HG03175 (cell line): ENCODE measurements around the gene NOTCH3.

Experiments
- ATAC-seq: cut with Tn5 transposase; IDR thresholded peaks from one replicate; pipeline ENCODE4 v1.9.1; 2021; ENCODE audit warnings: mild to moderate bottlenecking, moderate library complexity; ENCODE audit not compliant: unreplicated experiment

NOTCH3 gene

DNA sequence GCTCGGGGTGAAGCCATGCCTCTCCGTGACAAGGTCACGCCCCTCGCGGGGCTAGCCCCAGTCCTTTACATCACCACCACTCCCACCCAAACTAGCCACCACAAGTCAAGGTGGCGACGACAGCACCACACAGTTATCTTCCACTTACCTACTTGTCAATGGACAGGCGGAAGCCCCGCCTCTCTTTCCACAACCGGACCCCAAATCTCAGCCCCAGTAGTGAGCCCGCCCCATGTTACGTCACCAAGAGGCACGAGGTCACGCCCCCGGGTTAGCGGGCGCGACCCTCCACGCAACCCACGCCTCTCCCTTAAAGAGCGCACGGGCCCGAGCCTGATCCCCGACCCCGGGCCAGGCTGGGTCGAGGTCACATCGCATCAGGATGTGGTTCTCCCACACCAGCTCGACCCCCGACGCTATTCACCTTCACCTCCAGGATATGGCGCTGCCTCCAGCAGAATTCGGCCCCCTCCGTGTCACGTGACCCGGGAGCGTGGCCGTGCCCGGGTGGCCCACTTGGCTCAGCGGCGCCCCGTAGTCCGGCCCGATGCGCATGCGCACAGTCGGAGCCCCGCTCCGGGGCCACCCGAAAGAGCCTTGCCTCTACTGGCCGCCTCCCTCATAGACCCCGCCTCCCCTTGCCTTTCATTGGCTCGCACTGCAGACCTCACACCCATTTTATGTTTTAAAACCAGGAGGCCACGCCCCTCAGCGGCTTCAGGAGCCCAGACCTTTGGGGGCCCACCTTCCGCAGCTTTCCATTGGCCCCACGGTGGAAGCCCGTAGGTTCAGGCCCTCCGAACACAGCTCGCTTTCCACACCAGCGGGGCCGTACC, 75.3 kb downstream of the NOTCH3 start:
- peak; percentile 88 for ATAC-seq

DNA sequence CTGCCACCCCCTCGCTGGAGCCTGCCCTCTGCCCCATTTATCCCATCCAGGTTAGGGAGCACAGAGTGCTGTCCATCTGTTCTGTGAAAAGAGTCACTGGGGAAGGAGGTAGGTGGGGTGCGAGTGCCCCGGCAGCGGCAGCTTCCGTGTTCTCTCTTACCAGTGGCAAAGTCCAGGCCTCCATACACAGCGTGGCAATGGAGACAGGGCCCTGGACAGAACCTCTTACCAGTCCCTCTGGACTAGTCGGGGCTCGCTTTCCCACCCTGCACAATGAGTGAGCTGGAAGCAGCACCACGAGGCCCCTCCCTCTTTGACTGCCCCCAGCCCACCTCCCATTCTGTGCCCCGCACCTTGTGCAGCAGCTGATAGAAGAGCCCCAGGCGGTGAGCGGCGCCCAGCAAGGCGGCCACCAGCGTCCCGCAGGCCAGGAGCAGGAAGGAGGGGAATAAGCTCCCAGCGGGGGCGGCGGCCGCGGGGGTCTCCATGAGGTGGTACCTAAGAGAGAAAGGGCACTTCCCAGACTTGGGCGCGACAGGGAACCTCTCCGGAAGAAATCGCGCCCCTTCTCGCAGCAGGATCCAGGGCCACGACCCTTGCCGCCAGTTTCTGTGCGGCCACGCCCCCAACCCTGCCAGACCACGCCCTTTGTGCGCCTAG, 76.1 kb downstream of the NOTCH3 start:
- ATAC-seq, result no peak

DNA sequence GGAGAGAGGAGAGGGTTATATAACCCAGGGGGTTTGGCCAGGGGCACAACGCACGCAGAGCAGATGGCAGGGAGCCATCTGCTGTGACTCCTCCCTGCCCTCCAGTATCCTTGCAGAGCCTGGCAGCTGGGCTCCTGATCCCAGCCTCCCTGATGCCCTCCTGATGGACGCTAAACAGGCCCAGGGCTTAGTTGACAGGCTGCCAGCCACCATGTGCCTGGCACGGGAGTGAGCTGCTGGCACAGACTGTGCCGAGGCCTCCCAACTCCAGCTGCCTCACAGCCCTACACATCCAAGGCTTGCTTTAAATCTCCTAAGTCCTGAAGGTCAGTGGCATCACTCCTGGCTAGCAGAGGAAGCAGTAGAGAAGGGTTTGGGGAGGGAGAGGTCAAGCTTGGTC, 76.9 kb downstream of the NOTCH3 start:
- no peak for ATAC-seq

DNA sequence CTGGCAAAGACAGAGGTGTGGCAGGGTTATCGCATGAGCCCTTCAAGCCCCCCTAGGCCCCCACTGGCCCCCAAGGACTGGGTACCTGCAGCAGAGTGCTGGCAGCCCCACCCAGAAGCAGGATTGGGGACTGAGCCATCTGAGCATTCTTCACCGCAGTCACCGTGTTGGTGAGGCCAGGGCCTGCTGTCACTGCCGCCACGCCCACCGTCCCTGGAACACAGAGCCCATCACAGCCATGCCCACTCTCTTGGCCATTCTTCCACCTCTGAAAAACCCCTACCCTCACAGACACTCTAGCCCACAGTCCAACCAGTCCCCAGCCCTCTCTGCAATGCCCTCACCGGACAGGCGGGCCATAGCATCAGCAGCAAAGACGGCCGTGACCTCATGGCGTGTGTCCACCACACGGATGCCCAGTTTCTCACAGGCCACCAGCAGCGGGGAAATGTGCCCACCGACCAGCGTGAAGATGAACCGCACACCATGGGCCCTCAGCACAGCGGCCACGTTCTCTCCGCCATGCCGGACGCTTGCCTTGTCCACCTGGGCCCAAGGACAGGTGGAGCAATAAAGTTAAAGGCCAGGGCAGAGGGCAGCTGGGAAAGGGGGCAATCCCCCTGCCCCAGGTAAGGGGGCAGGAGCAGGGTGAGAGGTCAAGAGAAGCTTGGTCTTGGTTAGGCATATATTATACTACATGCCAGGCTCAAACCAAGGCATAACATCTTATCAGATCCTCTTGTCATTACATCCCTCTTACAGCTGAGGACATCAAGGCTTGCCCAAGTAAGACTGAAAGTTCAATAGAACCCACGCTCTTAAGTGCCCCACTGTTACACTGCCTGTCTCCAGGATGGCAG, 77.5 kb downstream of the NOTCH3 start:
- no peak for ATAC-seq

DNA sequence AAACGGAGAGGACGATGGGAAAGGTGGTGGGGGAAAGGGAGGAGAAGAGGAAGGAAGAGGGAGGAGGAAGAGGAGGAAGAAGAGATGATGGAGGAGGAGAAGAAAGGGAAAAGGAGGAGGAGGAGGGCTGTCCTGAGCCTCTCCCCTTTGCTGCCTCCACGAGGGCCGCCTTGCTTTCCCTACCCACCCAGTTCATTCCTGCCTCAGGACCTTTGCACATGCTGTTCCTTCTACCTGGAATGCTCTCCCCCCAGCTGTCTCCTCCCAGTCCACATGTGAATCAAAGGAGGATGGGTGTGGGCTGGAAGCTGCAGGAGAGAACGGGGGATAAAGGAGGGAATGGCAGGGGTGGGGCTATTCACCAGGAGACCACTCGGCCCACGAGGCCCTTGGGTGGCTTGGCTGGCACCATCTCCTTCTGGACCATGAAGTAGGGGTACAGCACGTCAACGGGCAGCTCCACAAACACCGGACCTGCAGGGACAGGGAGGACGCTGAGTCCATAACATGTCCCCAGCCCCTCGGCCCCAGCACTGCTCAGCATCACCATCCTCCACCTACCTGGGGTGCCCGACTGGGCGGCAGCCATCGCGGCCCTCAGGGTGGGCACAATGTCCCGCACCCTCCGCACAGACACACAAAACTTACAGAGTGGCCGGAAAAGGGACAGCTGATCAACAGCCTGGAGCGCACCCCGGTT, 78.3 kb downstream of the NOTCH3 start:
- ATAC-seq, result no peak

DNA sequence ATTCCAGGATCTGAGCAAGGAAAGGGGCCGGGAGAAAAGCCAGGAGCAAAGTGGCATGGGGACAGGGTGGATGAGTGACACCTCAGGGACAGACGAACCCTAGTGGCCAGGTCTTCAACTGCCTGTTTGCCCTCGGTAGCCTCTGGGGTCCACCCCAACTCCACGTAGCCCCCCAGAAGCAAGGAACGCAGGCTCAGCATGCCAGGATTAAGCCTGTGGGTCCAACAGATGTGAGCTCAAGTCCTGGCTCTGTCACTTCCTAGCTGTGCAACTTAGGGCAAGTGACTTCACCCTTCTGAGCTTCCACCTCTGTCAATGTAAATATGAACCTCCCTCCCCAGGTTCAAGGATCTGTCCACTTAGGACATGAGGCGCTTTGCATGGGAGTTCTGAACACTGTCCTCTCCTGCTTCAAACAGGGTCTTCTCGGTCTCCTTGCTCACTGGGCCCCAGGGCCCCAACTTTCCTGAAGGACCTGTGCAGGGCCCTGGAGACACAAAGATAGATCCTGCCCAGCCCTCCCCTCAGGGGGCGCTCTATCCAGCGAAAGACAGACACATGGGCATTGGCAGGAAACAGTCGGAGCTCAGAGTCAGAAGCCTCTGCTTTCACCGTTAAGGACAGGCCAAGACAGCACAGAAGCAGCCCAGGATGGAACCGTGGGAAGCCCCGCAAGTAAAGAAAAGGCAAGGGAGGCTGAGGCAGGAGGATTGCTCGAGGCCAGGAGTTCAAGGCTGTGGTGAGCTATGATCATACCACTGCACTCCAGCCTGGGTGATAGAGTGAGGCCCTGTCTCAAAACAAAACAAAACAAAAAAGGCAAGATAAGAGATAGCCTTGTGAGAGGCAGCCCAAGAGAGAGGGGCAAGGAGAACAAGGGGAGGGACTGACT, 80.4 kb downstream of the NOTCH3 start:
- no peak for ATAC-seq

DNA sequence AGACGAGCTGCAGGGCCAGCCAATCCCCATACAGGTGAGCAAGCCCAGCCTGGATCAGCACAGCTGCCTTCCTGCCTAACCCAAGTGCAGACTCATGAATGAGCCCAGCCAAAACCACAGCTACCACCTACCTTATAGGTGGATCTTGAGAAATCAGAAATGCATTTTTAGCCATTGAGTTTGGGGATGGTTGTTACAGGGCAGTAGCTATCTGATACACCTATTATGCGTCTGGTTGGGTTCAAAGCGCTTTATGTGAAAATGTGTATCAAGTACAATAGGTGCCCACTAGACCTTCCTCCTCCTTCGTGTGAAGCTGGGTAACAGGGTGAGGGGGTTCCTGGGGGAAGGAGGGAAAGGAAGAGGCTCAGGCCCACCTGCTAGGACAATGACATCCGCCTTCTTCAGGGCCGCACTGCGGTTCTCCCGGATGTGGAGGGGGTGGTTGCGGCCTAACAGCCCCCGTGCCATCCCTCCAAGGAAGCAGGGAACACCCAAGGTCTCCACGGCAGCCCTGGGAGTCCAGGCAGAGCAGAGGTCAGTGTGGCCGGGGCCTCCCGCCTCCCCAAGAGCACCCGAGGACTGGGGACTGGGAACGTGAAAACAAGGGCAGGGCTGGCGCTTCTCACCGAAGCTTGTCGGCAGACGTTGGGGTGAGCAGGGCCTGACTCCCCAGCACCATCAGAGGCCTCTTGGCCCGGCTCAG, 81.9 kb downstream of the NOTCH3 start:
- ATAC-seq, result no peak

DNA sequence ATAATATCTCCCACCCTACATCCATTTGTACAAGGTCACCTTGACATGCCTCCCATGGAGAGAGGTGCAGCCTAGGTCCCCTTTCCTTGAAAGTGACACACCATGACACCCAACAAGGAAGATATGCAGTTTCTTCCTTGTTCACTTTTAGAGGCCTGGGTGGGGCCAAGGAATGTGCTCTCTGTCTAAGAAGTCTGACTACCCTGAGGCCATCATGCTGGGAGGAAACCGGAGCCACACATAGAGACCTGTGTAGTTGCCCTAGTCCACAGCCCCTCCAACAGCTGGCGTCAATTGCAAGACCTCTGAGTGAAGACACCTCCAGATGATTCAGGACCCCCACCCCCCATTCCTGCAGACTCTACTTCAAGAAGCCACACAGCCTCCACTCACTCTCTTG, 82.5 kb downstream of the NOTCH3 start:
- no peak for ATAC-seq

DNA sequence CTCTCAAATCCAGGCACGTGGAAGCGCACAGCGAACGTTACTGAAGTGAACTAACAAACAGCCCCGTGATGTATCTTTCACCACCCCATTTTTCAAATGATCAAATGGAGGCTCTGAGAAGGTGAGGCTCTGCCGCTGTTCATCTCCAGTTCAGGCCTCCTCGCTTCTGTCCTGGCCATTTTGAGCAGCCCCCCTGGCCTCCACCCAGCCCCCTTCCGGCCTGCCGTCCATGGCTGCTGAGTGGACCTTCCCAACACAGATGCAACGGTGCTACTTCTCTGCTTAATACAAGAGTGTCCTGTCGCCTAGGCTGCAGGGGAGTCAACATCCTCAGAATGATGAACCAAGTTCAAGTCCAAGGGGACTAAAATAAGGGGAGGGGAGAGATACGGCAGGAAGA, 83.9 kb downstream of the NOTCH3 start:
- ATAC-seq, result no peak

DNA sequence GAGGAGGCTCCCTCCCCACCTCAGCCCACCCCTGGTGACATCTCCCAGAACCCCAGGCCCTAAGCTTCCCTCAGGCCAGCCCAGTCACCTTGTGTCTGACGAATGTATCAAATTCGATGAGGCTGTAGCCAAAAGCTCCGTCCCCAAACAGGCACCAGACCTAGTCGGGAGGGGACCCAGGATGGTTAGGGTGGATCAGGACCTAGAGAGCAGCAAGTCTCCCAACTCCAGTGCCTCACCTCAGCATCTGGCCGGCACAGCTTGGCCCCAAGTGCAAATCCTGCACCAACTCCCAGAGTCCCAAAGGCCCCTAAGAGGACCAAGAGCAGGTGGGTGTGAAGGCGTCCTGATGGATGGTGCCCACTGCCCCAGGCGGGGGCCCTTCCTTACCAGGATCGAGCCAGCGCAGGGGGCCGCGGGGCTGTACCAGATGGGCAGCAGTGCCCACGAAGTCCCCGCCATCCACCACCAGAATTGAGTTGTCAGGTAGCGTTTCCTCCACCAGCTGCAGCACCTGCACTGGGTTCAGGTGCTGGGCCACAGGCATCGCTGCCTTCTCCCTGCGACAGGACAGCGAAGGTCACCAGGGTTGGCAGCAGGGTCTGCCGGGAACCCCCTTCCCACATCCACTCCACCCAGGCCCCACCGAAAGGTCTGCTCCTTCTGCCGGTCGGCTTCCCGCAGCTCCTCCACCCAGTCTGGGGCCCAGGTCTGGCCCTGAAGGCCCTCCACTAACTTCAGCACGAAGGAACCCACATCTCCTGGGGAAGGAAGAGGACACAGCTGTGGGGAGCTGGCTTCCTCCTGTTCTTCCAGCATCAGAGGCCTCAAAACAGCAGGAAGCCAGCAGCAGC, 84.8 kb downstream of the NOTCH3 start:
- no peak for ATAC-seq

DNA sequence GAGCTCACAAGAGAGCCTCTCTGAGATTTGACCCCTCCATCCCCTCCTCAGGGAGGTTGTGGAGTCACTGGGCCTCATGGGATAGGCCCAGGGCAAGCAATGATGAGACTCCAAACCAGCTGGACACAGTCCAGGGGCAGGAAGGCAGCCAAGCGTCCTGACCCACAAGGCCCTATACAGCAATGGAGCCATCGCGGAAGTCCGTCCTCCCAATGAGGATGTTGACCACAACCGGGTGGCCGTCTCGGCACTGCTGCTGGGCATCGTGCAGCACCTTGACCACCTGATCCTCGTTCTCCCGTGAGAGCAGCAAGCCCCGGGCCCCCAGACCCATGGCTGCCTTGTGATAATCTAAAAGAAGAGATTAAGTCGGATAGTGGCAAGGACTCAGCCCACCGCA, 85.7 kb downstream of the NOTCH3 start:
- no peak for ATAC-seq

DNA sequence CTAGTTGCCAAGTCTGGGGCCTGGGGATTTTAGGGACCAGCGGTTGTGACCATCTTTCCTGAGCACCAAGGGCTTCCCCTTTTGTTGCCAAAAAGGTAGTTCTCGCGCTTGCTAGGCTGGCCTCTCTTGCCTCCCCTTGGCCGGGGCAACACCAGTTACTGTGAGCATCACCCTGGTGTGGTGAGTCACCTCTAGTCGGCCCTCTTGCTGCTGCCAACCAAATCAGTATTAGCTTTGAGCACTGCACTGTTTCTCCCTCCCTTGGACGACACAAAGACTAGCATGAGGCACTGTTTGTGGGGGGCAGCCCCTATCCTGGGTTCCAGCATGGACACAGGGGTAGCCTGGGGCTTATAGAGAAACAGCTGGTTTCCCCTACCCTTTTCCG, 86.6 kb downstream of the NOTCH3 start:
- ATAC-seq, result no peak

DNA sequence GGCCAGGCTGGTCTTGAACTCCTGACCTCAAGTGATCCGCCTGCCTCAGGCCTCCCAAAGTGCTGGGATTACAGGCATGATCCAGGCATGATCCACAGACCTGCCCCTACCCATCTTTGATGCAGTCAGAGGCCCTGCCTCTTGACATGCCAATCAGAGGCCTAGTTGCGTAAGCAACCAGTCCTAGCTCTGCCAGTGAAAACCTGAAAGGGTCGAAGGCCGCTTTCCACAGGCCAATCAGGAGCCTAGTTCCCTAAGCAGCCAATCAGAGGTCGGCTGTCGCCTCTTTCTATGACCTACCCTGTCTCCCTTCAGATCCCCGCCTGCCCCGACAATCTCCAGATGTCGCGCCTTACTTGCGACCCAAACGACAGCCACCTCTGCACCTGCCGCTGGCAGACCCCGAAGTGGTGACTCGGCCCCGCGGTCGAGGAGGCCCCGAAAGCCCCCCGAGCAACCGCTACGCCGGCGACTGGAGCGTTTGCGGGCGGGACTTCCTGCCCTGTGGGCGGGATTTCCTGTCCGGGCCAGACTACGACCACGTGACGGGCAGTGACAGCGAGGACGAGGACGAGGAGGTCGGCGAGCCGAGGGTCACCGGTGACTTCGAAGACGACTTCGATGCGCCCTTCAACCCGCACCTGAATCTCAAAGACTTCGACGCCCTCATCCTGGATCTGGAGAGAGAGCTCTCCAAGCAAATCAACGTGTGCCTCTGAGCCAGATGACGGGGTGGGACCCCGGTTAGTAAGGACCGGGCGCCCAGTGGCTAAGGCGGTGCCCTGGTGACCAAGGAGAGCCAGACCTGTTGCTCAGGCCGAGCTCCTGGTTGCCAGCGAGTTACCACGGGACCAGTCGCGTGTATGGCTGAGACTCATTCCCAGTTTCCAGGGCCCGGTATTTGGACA, 87.3 kb downstream of the NOTCH3 start:
- no peak for ATAC-seq

DNA sequence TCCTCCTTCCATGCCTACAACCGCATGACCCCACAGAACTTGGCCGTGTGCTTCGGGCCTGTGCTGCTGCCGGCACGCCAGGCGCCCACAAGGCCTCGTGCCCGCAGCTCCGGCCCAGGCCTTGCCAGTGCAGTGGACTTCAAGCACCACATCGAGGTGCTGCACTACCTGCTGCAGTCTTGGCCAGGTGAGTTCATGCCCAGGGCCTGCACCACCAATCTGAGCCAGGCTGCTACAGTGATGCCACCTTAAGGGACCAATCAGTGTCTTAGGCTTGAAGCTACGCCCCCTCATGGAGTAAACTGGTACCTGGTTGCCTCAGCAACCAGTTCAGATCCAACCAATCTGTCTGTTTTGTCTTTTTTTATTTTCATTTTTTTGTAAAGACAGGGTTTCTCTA, 88.4 kb downstream of the NOTCH3 start:
- ATAC-seq, result no peak

DNA sequence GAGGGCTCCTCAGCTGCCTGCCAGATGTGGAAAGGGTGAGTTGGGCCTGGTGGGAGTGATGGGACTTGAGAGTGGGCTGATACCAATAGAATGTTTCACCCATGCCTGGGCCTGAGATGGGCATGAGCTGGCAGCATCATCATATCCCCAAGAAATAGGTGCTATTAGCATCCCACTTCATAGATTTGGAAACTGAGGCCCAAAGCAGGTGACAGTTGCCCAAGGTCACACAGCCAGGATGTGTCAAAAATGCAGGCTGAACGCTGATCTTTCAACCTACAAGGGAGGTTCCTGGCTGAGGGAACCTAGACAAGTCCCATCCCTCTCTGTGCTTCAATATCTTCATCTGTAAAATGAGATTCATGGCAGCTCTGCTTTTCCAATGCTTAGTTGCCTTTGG, 89.0 kb downstream of the NOTCH3 start:
- ATAC-seq, result no peak

DNA sequence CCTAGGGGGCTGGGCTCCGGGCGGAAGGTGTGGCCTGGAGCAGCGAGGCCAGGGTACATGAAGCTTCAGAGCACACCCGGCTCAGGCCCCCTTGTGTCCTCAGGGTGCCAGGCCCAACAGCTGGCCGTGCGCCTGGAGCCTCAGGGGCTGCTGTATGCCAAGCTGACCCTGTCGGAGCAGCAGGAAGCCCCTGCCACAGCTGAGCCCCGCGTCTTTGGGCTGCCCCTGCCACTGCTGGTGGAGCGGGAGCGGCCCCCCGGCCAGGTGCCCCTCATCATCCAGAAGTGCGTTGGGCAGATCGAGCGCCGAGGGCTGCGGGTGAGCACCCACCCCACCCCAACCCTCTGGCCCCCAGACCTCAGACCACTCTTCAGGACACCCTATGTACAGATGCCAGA, 90.4 kb downstream of the NOTCH3 start:
- ATAC-seq, result no peak

DNA sequence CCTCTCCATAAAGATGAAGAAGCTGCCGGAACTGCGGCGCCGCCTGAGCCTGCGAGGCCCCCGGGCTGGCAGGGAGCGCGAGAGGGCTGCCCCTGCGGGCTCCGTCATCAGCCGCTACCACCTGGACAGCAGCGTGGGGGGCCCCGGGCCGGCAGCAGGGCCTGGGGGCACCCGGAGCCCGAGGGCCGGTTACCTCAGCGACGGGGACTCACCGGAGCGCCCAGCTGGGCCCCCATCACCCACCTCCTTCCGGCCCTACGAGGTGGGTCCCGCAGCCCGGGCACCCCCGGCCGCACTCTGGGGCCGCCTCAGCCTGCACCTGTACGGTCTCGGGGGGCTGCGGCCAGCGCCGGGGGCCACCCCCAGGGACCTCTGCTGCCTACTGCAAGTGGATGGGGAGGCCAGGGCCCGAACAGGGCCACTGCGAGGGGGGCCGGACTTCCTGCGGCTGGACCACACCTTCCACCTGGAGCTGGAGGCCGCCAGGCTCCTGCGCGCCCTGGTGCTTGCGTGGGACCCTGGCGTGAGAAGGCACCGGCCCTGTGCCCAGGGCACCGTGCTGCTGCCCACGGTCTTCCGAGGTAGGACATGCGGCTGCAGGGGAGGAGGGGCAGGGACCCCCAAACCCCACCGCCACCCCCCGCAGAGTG, 90.9 kb downstream of the NOTCH3 start:
- ATAC-seq, result no peak
